Activated T-helper 1 cell treated with Interleukin-2 at 50 U/mL for 16 hours (primary cell): Measurements from ENCODE around the gene GTF2A1.

Experiments used
- DNase-seq: peaks from one replicate; pipeline ENCODE4 v3.0.0-alpha.2; 2020; ENCODE audit warnings: low read depth

Gene GTF2A1

DNA sequence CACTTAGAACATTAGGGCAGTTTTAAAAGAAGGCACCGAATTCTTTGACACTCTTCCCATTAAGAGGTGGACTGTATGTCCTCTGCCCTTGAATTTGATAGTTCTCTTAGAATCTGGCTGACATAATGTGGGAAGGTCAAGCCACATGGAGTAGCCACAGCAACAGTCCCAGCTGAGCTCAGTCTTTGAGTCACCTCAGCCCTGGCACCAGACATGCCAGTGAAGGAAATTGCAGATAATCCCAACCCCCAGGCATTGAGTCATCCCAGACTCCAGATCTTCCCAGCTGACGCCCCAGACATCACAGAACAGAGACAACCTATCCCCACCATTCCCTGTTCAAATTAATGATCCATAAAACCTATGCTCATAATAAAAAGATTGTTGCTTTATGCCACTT is 83.4 kb downstream of the GTF2A1 start:
- no peak for DNase-seq

GRCh38 chr14:81133400-81133799 is 87.4 kb downstream of the GTF2A1 start:
- no peak for DNase-seq

GRCh38 chr14:81132468-81132867 is 88.3 kb downstream of the GTF2A1 start:
- DNase-seq: no peak

- DNase-seq: no peak
Observed at GRCh38 chr14:81129242-81129641, 91.5 kb downstream of the GTF2A1 start.

DNA sequence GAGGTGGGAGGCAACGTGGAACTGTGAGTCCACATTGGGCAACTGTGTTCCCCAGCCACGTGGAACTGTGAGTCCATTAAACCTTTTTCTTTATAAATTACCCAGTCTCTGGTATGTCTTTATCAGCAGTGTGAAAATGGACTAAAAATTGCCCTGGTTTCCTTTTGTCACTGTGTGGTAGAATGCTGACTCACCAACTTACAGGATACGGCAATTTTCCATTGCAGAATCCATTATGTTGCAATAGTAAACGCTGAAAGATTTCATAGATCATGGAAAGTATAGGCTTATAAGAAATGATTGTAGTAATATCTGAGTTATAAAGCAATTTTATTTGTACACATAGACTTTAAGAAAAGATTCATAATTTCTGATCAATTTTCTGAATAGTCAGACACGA is 93.0 kb downstream of the GTF2A1 start:
- no peak for DNase-seq

- no peak for DNase-seq
Observed at GRCh38 chr14:81125536-81125935, 95.2 kb downstream of the GTF2A1 start.
